GM12878 (cell line): ENCODE measurements around the gene GPR158.

Experiments
- ATF7 ChIP-seq: fragments of 450-650 bp; IDR thresholded peaks from 2 replicates; pipeline ENCODE4 v1.6.1; 2016; ENCODE audit warnings: low read depth, mild to moderate bottlenecking
- CEBPB ChIP-seq, 2 experiments: fragments of 150-350 bp in 1 of 2; IDR thresholded peaks; 2 replicates each; pipeline ENCODE4 v1.6.1; 2012 to 2014; ENCODE audit warnings: low read depth in 2 of 2, low read length in 2 of 2, borderline replicate concordance in 1 of 2, inconsistent platforms in 1 of 2
- EZH2 ChIP-seq: IDR thresholded peaks from 2 replicates; pipeline ENCODE4 v1.6.1; 2012; ENCODE audit warnings: low read depth, mild to moderate bottlenecking, control low read depth, inconsistent platforms, low read length, borderline replicate concordance; ENCODE audit not compliant: control insufficient read depth
- HDGF ChIP-seq: fragments of 450-650 bp; IDR thresholded peaks from 2 replicates; pipeline ENCODE4 v1.6.1; 2016; ENCODE audit warnings: antibody characterized with exemption
- NRF1 ChIP-seq: conservative IDR thresholded peaks from 2 replicates; pipeline ENCODE4 v1.6.1; 2011; ENCODE audit warnings: mild to moderate bottlenecking, low read depth, low read length, improper control_type of control experiment
- POLR2A ChIP-seq: IDR thresholded peaks from 2 replicates; pipeline ENCODE4 v1.6.1; 2011; ENCODE audit warnings: low read depth, mild to moderate bottlenecking, low read length
- RAD21 ChIP-seq: IDR thresholded peaks from 2 replicates; pipeline ENCODE4 v1.6.1; 2011; ENCODE audit warnings: mild to moderate bottlenecking, low read depth, low read length, moderate library complexity; ENCODE audit not compliant: insufficient read depth
- YY1 ChIP-seq: IDR thresholded peaks from 2 replicates; pipeline ENCODE4 v1.6.1; 2011; ENCODE audit warnings: low read depth, mild to moderate bottlenecking, low read length
- ZSCAN29 ChIP-seq: fragments of 450-650 bp; IDR thresholded peaks from 2 replicates; pipeline ENCODE4 v1.6.1; 2017; ENCODE audit warnings: mild to moderate bottlenecking, moderate library complexity
- TF ChIP-seq, protein P1 (sequence below), 3 experiments: IDR thresholded peaks in 2 of 3; conservative IDR thresholded peaks in 1 of 3; 2 replicates each; pipeline ENCODE4 v1.5.1; 2011; ENCODE audit warnings: low read depth in 3 of 3, low read length in 3 of 3, mild to moderate bottlenecking in 3 of 3, control low read depth in 2 of 3, moderate library complexity in 2 of 3, inconsistent platforms in 1 of 3, mixed read lengths in 1 of 3; ENCODE audit not compliant: control insufficient read depth in 2 of 3, insufficient read depth in 1 of 3; ENCODE audit errors: extremely low read depth in 1 of 3
- TF ChIP-seq, protein P2 (sequence below): IDR thresholded peaks from 2 replicates; pipeline ENCODE4 v1.6.1; 2012; ENCODE audit warnings: mild to moderate bottlenecking, low read depth, low read length
- TF ChIP-seq, protein P3 (sequence below): fragments of 150-350 bp; IDR thresholded peaks from 2 replicates; pipeline ENCODE4 v1.6.1; 2016; ENCODE audit warnings: low read depth, low read length

- no peak for TF ChIP-seq ATF7
- TF ChIP-seq, protein P1, sequence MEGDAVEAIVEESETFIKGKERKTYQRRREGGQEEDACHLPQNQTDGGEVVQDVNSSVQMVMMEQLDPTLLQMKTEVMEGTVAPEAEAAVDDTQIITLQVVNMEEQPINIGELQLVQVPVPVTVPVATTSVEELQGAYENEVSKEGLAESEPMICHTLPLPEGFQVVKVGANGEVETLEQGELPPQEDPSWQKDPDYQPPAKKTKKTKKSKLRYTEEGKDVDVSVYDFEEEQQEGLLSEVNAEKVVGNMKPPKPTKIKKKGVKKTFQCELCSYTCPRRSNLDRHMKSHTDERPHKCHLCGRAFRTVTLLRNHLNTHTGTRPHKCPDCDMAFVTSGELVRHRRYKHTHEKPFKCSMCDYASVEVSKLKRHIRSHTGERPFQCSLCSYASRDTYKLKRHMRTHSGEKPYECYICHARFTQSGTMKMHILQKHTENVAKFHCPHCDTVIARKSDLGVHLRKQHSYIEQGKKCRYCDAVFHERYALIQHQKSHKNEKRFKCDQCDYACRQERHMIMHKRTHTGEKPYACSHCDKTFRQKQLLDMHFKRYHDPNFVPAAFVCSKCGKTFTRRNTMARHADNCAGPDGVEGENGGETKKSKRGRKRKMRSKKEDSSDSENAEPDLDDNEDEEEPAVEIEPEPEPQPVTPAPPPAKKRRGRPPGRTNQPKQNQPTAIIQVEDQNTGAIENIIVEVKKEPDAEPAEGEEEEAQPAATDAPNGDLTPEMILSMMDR (IDR thresholded peaks at IDR 0.05 in 2 of 3, conservative IDR thresholded peaks at IDR 0.05 in 1 of 3; ENCODE audit: control insufficient read depth in 2 of 3, extremely low read depth in 1 of 3, insufficient read depth in 1 of 3, low read depth in 3 of 3, low read length in 3 of 3) = no peak
- TF ChIP-seq, protein P2, sequence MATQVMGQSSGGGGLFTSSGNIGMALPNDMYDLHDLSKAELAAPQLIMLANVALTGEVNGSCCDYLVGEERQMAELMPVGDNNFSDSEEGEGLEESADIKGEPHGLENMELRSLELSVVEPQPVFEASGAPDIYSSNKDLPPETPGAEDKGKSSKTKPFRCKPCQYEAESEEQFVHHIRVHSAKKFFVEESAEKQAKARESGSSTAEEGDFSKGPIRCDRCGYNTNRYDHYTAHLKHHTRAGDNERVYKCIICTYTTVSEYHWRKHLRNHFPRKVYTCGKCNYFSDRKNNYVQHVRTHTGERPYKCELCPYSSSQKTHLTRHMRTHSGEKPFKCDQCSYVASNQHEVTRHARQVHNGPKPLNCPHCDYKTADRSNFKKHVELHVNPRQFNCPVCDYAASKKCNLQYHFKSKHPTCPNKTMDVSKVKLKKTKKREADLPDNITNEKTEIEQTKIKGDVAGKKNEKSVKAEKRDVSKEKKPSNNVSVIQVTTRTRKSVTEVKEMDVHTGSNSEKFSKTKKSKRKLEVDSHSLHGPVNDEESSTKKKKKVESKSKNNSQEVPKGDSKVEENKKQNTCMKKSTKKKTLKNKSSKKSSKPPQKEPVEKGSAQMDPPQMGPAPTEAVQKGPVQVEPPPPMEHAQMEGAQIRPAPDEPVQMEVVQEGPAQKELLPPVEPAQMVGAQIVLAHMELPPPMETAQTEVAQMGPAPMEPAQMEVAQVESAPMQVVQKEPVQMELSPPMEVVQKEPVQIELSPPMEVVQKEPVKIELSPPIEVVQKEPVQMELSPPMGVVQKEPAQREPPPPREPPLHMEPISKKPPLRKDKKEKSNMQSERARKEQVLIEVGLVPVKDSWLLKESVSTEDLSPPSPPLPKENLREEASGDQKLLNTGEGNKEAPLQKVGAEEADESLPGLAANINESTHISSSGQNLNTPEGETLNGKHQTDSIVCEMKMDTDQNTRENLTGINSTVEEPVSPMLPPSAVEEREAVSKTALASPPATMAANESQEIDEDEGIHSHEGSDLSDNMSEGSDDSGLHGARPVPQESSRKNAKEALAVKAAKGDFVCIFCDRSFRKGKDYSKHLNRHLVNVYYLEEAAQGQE = no peak
- TF ChIP-seq YY1 = no peak
- no peak for TF ChIP-seq RAD21
- TF ChIP-seq CEBPB (IDR thresholded peaks at IDR 0.05; ENCODE audit: borderline replicate concordance in 1 of 2, low read depth in 2 of 2, low read length in 2 of 2) = no peak
- TF ChIP-seq EZH2 = no peak
- TF ChIP-seq NRF1 = no peak
- TF ChIP-seq, protein P3, sequence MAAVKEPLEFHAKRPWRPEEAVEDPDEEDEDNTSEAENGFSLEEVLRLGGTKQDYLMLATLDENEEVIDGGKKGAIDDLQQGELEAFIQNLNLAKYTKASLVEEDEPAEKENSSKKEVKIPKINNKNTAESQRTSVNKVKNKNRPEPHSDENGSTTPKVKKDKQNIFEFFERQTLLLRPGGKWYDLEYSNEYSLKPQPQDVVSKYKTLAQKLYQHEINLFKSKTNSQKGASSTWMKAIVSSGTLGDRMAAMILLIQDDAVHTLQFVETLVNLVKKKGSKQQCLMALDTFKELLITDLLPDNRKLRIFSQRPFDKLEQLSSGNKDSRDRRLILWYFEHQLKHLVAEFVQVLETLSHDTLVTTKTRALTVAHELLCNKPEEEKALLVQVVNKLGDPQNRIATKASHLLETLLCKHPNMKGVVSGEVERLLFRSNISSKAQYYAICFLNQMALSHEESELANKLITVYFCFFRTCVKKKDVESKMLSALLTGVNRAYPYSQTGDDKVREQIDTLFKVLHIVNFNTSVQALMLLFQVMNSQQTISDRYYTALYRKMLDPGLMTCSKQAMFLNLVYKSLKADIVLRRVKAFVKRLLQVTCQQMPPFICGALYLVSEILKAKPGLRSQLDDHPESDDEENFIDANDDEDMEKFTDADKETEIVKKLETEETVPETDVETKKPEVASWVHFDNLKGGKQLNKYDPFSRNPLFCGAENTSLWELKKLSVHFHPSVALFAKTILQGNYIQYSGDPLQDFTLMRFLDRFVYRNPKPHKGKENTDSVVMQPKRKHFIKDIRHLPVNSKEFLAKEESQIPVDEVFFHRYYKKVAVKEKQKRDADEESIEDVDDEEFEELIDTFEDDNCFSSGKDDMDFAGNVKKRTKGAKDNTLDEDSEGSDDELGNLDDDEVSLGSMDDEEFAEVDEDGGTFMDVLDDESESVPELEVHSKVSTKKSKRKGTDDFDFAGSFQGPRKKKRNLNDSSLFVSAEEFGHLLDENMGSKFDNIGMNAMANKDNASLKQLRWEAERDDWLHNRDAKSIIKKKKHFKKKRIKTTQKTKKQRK = no peak
- no peak for TF ChIP-seq POLR2A
- TF ChIP-seq ZSCAN29 = no peak
- no peak for TF ChIP-seq HDGF
Measured at GRCh38 chr10:25222085-25222660, 47.4 kb downstream of the GPR158 start.
